IMR-90 (cell line): ENCODE results near the gene GBF1. TPM values are rescaled to one million over a fixed set of nuclear protein-coding genes. Genes with fewer than 3 reads are reported as not detected.
A peak's percentile ranks its signal among the peaks of the same experiment; 100 is the strongest.

Experiments
- ATAC-seq: fragments of 200-7000 bp; cut with Tn5 transposase; 2 replicates; pipeline ENCODE4 v1.9.1; 2020; ENCODE audit warnings: low read depth, mild to moderate bottlenecking, moderate library complexity
- BruUV-seq: library from RNA; stranded (reverse); fragments of 400-500 nt; replicated peaks from 2 replicates; lab custom pipeline; 2021; lab: Mats Ljungman, UMichigan
- CTCF ChIA-PET: fragments of 300-600 bp; formaldehyde crosslinking; extraction: SDS; loops from one replicate; lab custom pipeline; 2021; ENCODE audit warnings: antibody characterized with exemption; lab: Yijun Ruan, JAX
- POLR2A ChIA-PET: fragments of 300-600 bp; sonication (Branson Sonifier 250); formaldehyde crosslinking; loops from one replicate; lab custom pipeline; 2022; ENCODE audit warnings: antibody characterized with exemption; ENCODE audit not compliant: unreplicated experiment; lab: Charles Lee
- DNase-seq: peaks from one replicate; pipeline ENCODE4 v3.0.0; 2013
- H2AFZ ChIP-seq: replicated peaks from 2 replicates; pipeline ENCODE3; 2013; ENCODE audit warnings: low read length, mild to moderate bottlenecking; ENCODE audit not compliant: poor library complexity
- H2AK5ac ChIP-seq: 2 replicates; pipeline ENCODE4 v1.6.1; 2013; ENCODE audit warnings: low read depth, low read length, inconsistent platforms
- H2AK9ac ChIP-seq: replicated peaks from 2 replicates; pipeline ENCODE3; 2013; ENCODE audit warnings: mild to moderate bottlenecking, low read depth, low read length, moderate library complexity; ENCODE audit not compliant: poor library complexity
- H2BK120ac ChIP-seq: 2 replicates; pipeline ENCODE4 v1.6.1; 2013; ENCODE audit warnings: low read depth, low read length, inconsistent platforms
- H2BK15ac ChIP-seq: 3 replicates; pipeline ENCODE4 v1.6.1; 2013; ENCODE audit warnings: low read depth, low read length, inconsistent platforms
- H2BK20ac ChIP-seq: 2 replicates; pipeline ENCODE4 v1.6.1; 2013; ENCODE audit warnings: low read depth, mild to moderate bottlenecking, inconsistent platforms, low read length, moderate library complexity
- H2BK5ac ChIP-seq: 2 replicates; pipeline ENCODE4 v1.6.1; 2013; ENCODE audit warnings: mild to moderate bottlenecking, low read depth, low read length, inconsistent platforms; ENCODE audit not compliant: poor library complexity, severe bottlenecking
- H3K14ac ChIP-seq: replicated peaks from 2 replicates; pipeline ENCODE4 v1.6.1; 2013; ENCODE audit warnings: low read depth, low read length, inconsistent platforms
- H3K18ac ChIP-seq: 2 replicates; pipeline ENCODE4 v1.6.1; 2013; ENCODE audit warnings: low read depth, low read length, control low read depth
- H3K23ac ChIP-seq: 2 replicates; pipeline ENCODE4 v1.6.1; 2013; ENCODE audit warnings: low read depth, low read length, inconsistent platforms
- H3K27ac ChIP-seq: 2 replicates; pipeline ENCODE4 v1.5.1; 2013; ENCODE audit warnings: mild to moderate bottlenecking, control low read depth, low read length; ENCODE audit not compliant: insufficient read depth
- H3K27me3 ChIP-seq: 2 replicates; pipeline ENCODE4 v1.6.1; 2013; ENCODE audit warnings: low read length; ENCODE audit not compliant: control insufficient read depth, insufficient read depth
- H3K36me3 ChIP-seq: 2 replicates; pipeline ENCODE4 v1.6.1; 2013; ENCODE audit warnings: low read length, mixed read lengths; ENCODE audit not compliant: control insufficient read depth, insufficient read depth
- H3K4ac ChIP-seq: 2 replicates; pipeline ENCODE4 v1.6.1; 2013; ENCODE audit warnings: low read depth, low read length, inconsistent platforms
- H3K4me1 ChIP-seq: 2 replicates; pipeline ENCODE4 v1.6.1; 2013; ENCODE audit warnings: low read length, mixed read lengths; ENCODE audit not compliant: control insufficient read depth, insufficient read depth
- H3K4me2 ChIP-seq: 2 replicates; pipeline ENCODE4 v1.6.1; 2013; ENCODE audit warnings: low read depth, mild to moderate bottlenecking, control low read depth, low read length, moderate library complexity
- H3K4me3 ChIP-seq: 2 replicates; pipeline ENCODE4 v1.5.1; 2013; ENCODE audit warnings: low read depth, mild to moderate bottlenecking, control low read depth, low read length, moderate library complexity; ENCODE audit not compliant: insufficient read depth
- H3K56ac ChIP-seq: 2 replicates; pipeline ENCODE4 v1.6.1; 2013; ENCODE audit warnings: low read length, inconsistent platforms; ENCODE audit not compliant: insufficient read depth; ENCODE audit errors: extremely low read depth
- H3K79me1 ChIP-seq, 2 experiments: 2 replicates each; pipeline ENCODE4 v1.6.1; 2013; ENCODE audit warnings: low read length in 2 of 2, inconsistent platforms in 1 of 2, low read depth in 1 of 2
- H3K9ac ChIP-seq: 2 replicates; pipeline ENCODE4 v1.6.1; 2013; ENCODE audit warnings: low read depth, low read length, control low read depth
- H3K9me1 ChIP-seq: 2 replicates; pipeline ENCODE4 v1.6.1; 2013; ENCODE audit warnings: low read length, inconsistent platforms; ENCODE audit not compliant: insufficient read depth
- H3K9me3 ChIP-seq: 2 replicates; pipeline ENCODE4 v1.6.1; 2013; ENCODE audit warnings: low read length; ENCODE audit not compliant: control insufficient read depth, insufficient read depth
- H4K20me1 ChIP-seq: 2 replicates; pipeline ENCODE4 v1.6.1; 2013; ENCODE audit warnings: low read length, inconsistent platforms; ENCODE audit not compliant: insufficient read depth
- H4K5ac ChIP-seq: 2 replicates; pipeline ENCODE4 v1.6.1; 2013; ENCODE audit warnings: mild to moderate bottlenecking, low read depth, low read length, control low read depth
- H4K8ac ChIP-seq, 2 experiments: 2 replicates each; pipeline ENCODE4 v1.6.1; 2013; ENCODE audit warnings: low read depth in 2 of 2, low read length in 2 of 2, control low read depth in 1 of 2, inconsistent platforms in 1 of 2
- H4K91ac ChIP-seq: 2 replicates; pipeline ENCODE4 v1.6.1; 2013; ENCODE audit warnings: low read depth, low read length, inconsistent platforms; ENCODE audit not compliant: insufficient read depth
- BHLHE40 ChIP-seq: fragments of 150-350 bp; IDR thresholded peaks from 2 replicates; pipeline ENCODE4 v1.6.1; 2016; ENCODE audit warnings: mild to moderate bottlenecking, low read depth, low read length
- CHD1 ChIP-seq: IDR thresholded peaks from 2 replicates; pipeline ENCODE4 v1.6.1; 2012; ENCODE audit warnings: low read depth, low read length, improper control_type of control experiment
- MXI1 ChIP-seq: IDR thresholded peaks from 2 replicates; pipeline ENCODE4 v1.6.1; 2012; ENCODE audit warnings: low read depth, mild to moderate bottlenecking, low read length, moderate library complexity, borderline replicate concordance
- POLR2A ChIP-seq: IDR thresholded peaks from 2 replicates; pipeline ENCODE4 v1.6.1; 2012; ENCODE audit warnings: mild to moderate bottlenecking, low read depth, low read length
- RAD21 ChIP-seq: IDR thresholded peaks from 2 replicates; pipeline ENCODE4 v1.6.1; 2012; ENCODE audit warnings: low read length, improper control_type of control experiment
- RCOR1 ChIP-seq: IDR thresholded peaks from 2 replicates; pipeline ENCODE4 v1.6.1; 2012; ENCODE audit warnings: mild to moderate bottlenecking, low read length, improper control_type of control experiment; ENCODE audit not compliant: insufficient replicate concordance
- WGBS, 2 experiments: methylation state at CpG; one replicate each; pipeline versions ENCODE4 v1.1.5 to v1.1.7; 2013; ENCODE audit warnings: missing lambda C conversion rate in 2 of 2; ENCODE audit not compliant: insufficient read length in 1 of 2; ENCODE audit errors: extremely low coverage in 2 of 2; 5-methylcytosine and 5-hydroxymethylcytosine counted together
- dilution Hi-C: fragments of 300-500 bp; cut with HindIII; formaldehyde crosslinking; loops from one replicate; pipeline ENCODE4 v1.14.3; 2018; ENCODE audit warnings: low sequenced_read_pairs; ENCODE audit not compliant: unreplicated experiment
- in situ Hi-C: fragments of 300-500 bp; cut with MboI; formaldehyde crosslinking; loops from 3 replicates; pipeline ENCODE4 v1.14.3; 2019; ENCODE audit warnings: low sequenced_read_pairs, inconsistent platforms, mixed read lengths
- intact Hi-C: fragments of 100-400 bp; cut with micrococcal nuclease; formaldehyde crosslinking; loops from 2 replicates; pipeline ENCODE4 v1.10.0; 2022
- polyA plus RNA-seq, 3 experiments: library from polyadenylated mRNA; depleted of rRNA; stranded (reverse); fragments of >200 nt; gene quantifications; 2 replicates each; pipeline ENCODE4 v1.2.3, GENCODE V29; 2012; ENCODE audit warnings: low replicate concordance in 1 of 3
- total RNA-seq: library from RNA; depleted of rRNA; stranded (reverse); fragments of >200 nt; gene quantifications from 2 replicates; pipeline ENCODE4 v1.2.3, GENCODE V29; 2012

Gene GBF1
- total and polyA plus RNA-seq, 2 of the 4 experiments (the other 2 are of a cell fraction) = 38.7 to 40.1 TPM

DNA sequence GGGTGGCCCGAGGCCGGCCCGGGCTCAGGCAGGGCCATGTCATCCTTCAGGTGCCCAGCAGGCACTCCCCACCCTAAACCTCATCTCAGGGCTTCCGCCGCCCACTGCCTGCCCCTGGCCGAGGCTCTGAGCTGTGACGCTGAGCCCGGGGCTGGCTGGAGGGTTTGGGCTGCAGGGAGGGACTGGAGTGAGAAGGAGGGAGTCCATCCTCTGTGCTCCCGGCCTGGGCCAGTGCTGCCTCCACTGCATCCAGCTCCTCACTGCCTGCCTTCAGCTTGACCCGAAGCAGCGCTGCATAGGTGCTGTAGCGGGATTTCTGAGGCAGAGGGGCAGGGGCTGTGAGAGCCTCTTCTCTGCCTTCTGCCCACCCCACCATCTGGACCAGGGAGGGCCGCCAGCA is 157.8 kb downstream of the GBF1 start:
- intact Hi-C loops = no loop called here
- no peak overlapping the region for H3K56ac ChIP-seq
- H3K9me3 ChIP-seq = no peaks in the 10 kb centered on the region
- H3K79me1 ChIP-seq = peaks cover 9 to 13% of the 10 kb centered on the region in 2 experiments; a peak in 3 of 4 replicates
- H3K4me1 ChIP-seq = peaks cover 11% of the 10 kb centered on the region
- no peak overlapping the region for H3K4me2 ChIP-seq
- BruUV-seq = no TSS peak
- in situ Hi-C loops = no loop called here
- no peak overlapping the region for H2BK5ac ChIP-seq
- no peak overlapping the region for H2BK120ac ChIP-seq
- DNase-seq (no peak), ATAC-seq (no peak)
- peaks cover 2% of the 10 kb centered on the region; the same call in 1 of the 2 replicates for H3K9me1 ChIP-seq
- H2AK5ac ChIP-seq = no peak overlapping the region
- H4K5ac ChIP-seq = no peak overlapping the region
- ChIA-PET POLR2A (no interaction called here), CTCF (interaction anchor here (0.6 to 1.0 kb wide), 4 partner anchors 8 to 53 kb away, joined by 3 to 12 read pairs (median 4); partner anchors contain the start of gene NFKB2)
- H3K14ac ChIP-seq = no peak overlapping the region
- H2BK15ac ChIP-seq = no peak overlapping the region
- H3K18ac ChIP-seq = no peak overlapping the region
- H3K36me3 ChIP-seq = peaks cover 22% of the 10 kb centered on the region
- dilution Hi-C loops = no loop called here
- peaks cover 6% of the 10 kb centered on the region for H4K20me1 ChIP-seq
- H4K8ac ChIP-seq = no peak overlapping the region
- no CpG with 5 or more reads among the region's 13 CpGs for WGBS, 2 experiments
- no peak overlapping the region for H4K91ac ChIP-seq
- no peak overlapping the region for H3K27ac ChIP-seq
- no peak overlapping the region for H2AFZ ChIP-seq
- H3K4me3 ChIP-seq = no peak overlapping the region
- H2AK9ac ChIP-seq = peak overlapping the region; percentile 44
- H3K9ac ChIP-seq = no peak overlapping the region
- no peak overlapping the region for H3K4ac ChIP-seq
- TF ChIP-seq RAD21 (no peak), BHLHE40 (no peak), MXI1 (no peak), CHD1 (no peak), RCOR1 (no peak), POLR2A (no peak)
- no peak overlapping the region for H3K23ac ChIP-seq
- no peak overlapping the region for H2BK20ac ChIP-seq
- peaks cover 4% of the 10 kb centered on the region; the same call in 1 of the 2 replicates for H3K27me3 ChIP-seq
